ENCODE results near the gene COA7. TPM values are rescaled to one million over a fixed set of nuclear protein-coding genes. Genes with fewer than 3 reads are reported as not detected.

COA7 gene
- polyA plus RNA-seq, 1 of the 3 experiments (the other 2 are of a cell fraction), result 9.0 TPM

GRCh38 chr1:52733368-52733767 is 35.2 kb upstream of the COA7 start:
- CTCF ChIA-PET, result interaction anchor here (1.1 kb wide), 1 partner anchor 45 kb away, joined by 3 read pairs; no protein-coding TSS in a partner anchor

More at GRCh38 chr1:52733368-52733767, 35.2 kb upstream of the COA7 start:
- Histone ChIP-seq H3F3A (replicated peaks; ENCODE audit: insufficient read depth) (no peaks in the 10 kb centered on the region), H4K20me1 (ENCODE audit: insufficient read depth) (peaks cover 18% of the 10 kb centered on the region), H3K27me3 (ENCODE audit: insufficient read depth) (no peaks in the 10 kb centered on the region), H3K9ac (no peak overlapping the region), H3K27ac (ENCODE audit: low read depth in 2 of 2, low read length in 1 of 2) (no peak overlapping the region), H2AFZ (ENCODE audit: low read depth) (no peak overlapping the region), H3K4me3 (ENCODE audit: low read depth in 2 of 2, low read length in 1 of 2) (no peak overlapping the region), H3K4me2 (no peak overlapping the region), H3K9me2 (no peaks in the 10 kb centered on the region), H3K9me3 (no peaks in the 10 kb centered on the region), H3K36me3 (replicated peaks in 1 of 2; ENCODE audit: control insufficient read depth in 1 of 2, insufficient read depth in 2 of 2, low read length in 1 of 2) (peaks cover 0 to 2% of the 10 kb centered on the region in 2 experiments), H3K79me2 (ENCODE audit: insufficient read depth) (peaks cover 93% of the 10 kb centered on the region), H3K4me1 (ENCODE audit: control insufficient read depth in 1 of 2, insufficient read depth in 2 of 2, low read depth in 1 of 2, low read length in 1 of 2) (peaks cover 0 to under 1% of the 10 kb centered on the region in 2 experiments; a peak in 1 of 4 replicates)
- TF ChIP-seq EP300 (IDR thresholded peaks at IDR 0.05; ENCODE audit: borderline replicate concordance in 1 of 2, low read depth in 1 of 2, low read length in 1 of 2), result no peak
- TF ChIP-seq JUND (IDR thresholded peaks at IDR 0.05), result no peak
- TF ChIP-seq GABPA (IDR thresholded peaks at IDR 0.05; ENCODE audit: low read depth), result no peak
- no peak for TF ChIP-seq TEAD4 (IDR thresholded peaks at IDR 0.05; ENCODE audit: borderline replicate concordance, insufficient read depth)
- no peak for TF ChIP-seq CTCF (IDR thresholded peaks at IDR 0.05)
- no peak for TF ChIP-seq ZBTB33 (IDR thresholded peaks at IDR 0.05; ENCODE audit: borderline replicate concordance, low read depth)
- TF ChIP-seq USF1 (IDR thresholded peaks at IDR 0.05; ENCODE audit: borderline replicate concordance, low read depth), result no peak
- no peak for DNase-seq
- POLR2A ChIA-PET, result no interaction called here
- 91% methylated on average over 3 of the region's 3 CpGs for WGBS (ENCODE audit: low lambda C conversion rate)
